Ascending aorta (tissue), 2 donors: ENCODE data around the gene PDE6C. TPM values are rescaled to one million over a fixed set of nuclear protein-coding genes. Genes with fewer than 3 reads are reported as not detected.

Source experiments
- DNase-seq, 2 donors: peaks; one replicate each; pipeline ENCODE4 v3.0.0-alpha.2; 2019; ENCODE audit warnings: low spot score in 2 of 2
- H3K27ac ChIP-seq, 2 donors: fragments of 200-600 bp; sonication (generic); one replicate each; pipeline ENCODE4 v1.5.1; 2016 to 2017; ENCODE audit warnings: mild to moderate bottlenecking in 1 of 2
- H3K27me3 ChIP-seq: fragments of 200-600 bp; sonication (generic); one replicate; pipeline ENCODE4 v1.5.1; 2017
- H3K36me3 ChIP-seq, 2 donors: fragments of 200-600 bp; sonication (generic); one replicate each; pipeline ENCODE4 v1.5.1; 2016
- H3K4me1 ChIP-seq, 2 donors: fragments of 200-600 bp; sonication (generic); one replicate each; pipeline ENCODE4 v1.5.1; 2016 to 2017; ENCODE audit warnings: mild to moderate bottlenecking in 1 of 2
- H3K4me3 ChIP-seq, 2 donors: fragments of 200-600 bp; sonication (generic); one replicate each; pipeline ENCODE4 v1.5.1; 2016 to 2017; ENCODE audit warnings: mild to moderate bottlenecking in 1 of 2
- H3K9me3 ChIP-seq, 2 donors: fragments of 200-600 bp; sonication (generic); one replicate each; pipeline ENCODE4 v1.5.1; 2016
- CTCF ChIP-seq, 3 experiments: fragments of 200-600 bp in 2 of 3; fragments of 450-650 bp in 1 of 3; sonication (generic) in 2 of 3; IDR thresholded peaks; one replicate each; pipeline ENCODE4 v1.5.1; 2016 to 2019; ENCODE audit warnings: antibody characterized with exemption in 3 of 3, mild to moderate bottlenecking in 1 of 3, moderate library complexity in 1 of 3
- intact Hi-C: fragments of 100-400 bp; cut with DNase I; formaldehyde crosslinking; loops from one replicate; pipeline ENCODE4 v1.15.1; 2023
- total RNA-seq: library from RNA; depleted of rRNA; stranded (reverse); fragments of >200 nt; gene quantifications from one replicate; pipeline ENCODE4 v1.1.0, GENCODE V29; 2016

PDE6C gene
- total RNA-seq, 1 donor from 2014 or later = not detected

- H3K36me3 ChIP-seq = no peaks in the 10 kb centered on the region
- no peak for DNase-seq
- H3K27ac ChIP-seq = no peak overlapping the region
- intact Hi-C loops = no loop called here
- no peaks in the 10 kb centered on the region for H3K27me3 ChIP-seq
- no peaks in the 10 kb centered on the region for H3K4me1 ChIP-seq
- no peak for TF ChIP-seq CTCF (IDR thresholded peaks at IDR 0.05)
- H3K9me3 ChIP-seq = no peaks in the 10 kb centered on the region
- H3K4me3 ChIP-seq = no peak overlapping the region
These were observed 98.1 kb downstream of the PDE6C start for GRCh38 chr10:93710333-93710909.

- Histone ChIP-seq H3K27ac (no peak overlapping the region), H3K27me3 (no peaks in the 10 kb centered on the region), H3K9me3 (no peaks in the 10 kb centered on the region), H3K4me1 (no peaks in the 10 kb centered on the region), H3K4me3 (no peak overlapping the region), H3K36me3 (no peaks in the 10 kb centered on the region)
- TF ChIP-seq CTCF (IDR thresholded peaks at IDR 0.05) = no peak
- DNase-seq = no peak
- intact Hi-C loops = no loop called here
These were observed 99.6 kb downstream of the PDE6C start for GRCh38 chr10:93711891-93712290.

- no peaks in the 10 kb centered on the region for H3K9me3 ChIP-seq
- DNase-seq = no peak
- H3K27me3 ChIP-seq = no peaks in the 10 kb centered on the region
- H3K36me3 ChIP-seq = no peaks in the 10 kb centered on the region
- intact Hi-C loops = no loop called here
- H3K4me1 ChIP-seq = no peaks in the 10 kb centered on the region
- H3K27ac ChIP-seq = no peak overlapping the region
- no peak for TF ChIP-seq CTCF (IDR thresholded peaks at IDR 0.05)
- no peak overlapping the region for H3K4me3 ChIP-seq
These were observed 100.3 kb downstream of the PDE6C start for GRCh38 chr10:93712593-93712992.

GRCh38 chr10:93715345-93715744, 103.0 kb downstream of the PDE6C start:
- no peak overlapping the region for H3K27ac ChIP-seq
- no peaks in the 10 kb centered on the region for H3K36me3 ChIP-seq
- no peaks in the 10 kb centered on the region for H3K9me3 ChIP-seq
- H3K4me3 ChIP-seq = no peak overlapping the region
- no peaks in the 10 kb centered on the region for H3K4me1 ChIP-seq
- no peaks in the 10 kb centered on the region for H3K27me3 ChIP-seq
- DNase-seq = no peak
- intact Hi-C loops = no loop called here
- TF ChIP-seq CTCF (IDR thresholded peaks at IDR 0.05) = no peak

Other genes with a start within 250 kb of the PDE6C start
- gene MYOF, start 130.2 kb upstream of the PDE6C start, total RNA-seq = 68.2 TPM
- not detected for gene CEP55, start 115.9 kb upstream of the PDE6C start, total RNA-seq
- gene FFAR4, start 45.9 kb upstream of the PDE6C start, total RNA-seq = not detected
- 58.0 TPM for gene RBP4, start 11.3 kb upstream of the PDE6C start, total RNA-seq
- gene FRA10AC1, start 90.1 kb downstream of the PDE6C start, total RNA-seq = 1.7 TPM
- not detected for gene LGI1, start 145.4 kb downstream of the PDE6C start, total RNA-seq